Upper lobe of left lung (tissue), 6 donors: ENCODE data around the gene GJA9. TPM values are rescaled to one million over a fixed set of nuclear protein-coding genes. Genes with fewer than 3 reads are reported as not detected.

ENCODE experiments used
- ATAC-seq, 2 donors: fragments of 200-7000 bp; cut with Tn5 transposase; one replicate each; pipeline ENCODE4 v1.9.1; 2022; ENCODE audit warnings: mild to moderate bottlenecking in 2 of 2, moderate library complexity in 2 of 2; ENCODE audit not compliant: low FRiP score in 2 of 2
- DNase-seq, 2 donors: peaks; one replicate each; pipeline ENCODE4 v3.0.0-alpha.2; 2019 to 2020
- H3K27ac ChIP-seq, 4 donors: fragments of 200-600 bp; sonication (generic); one replicate each; pipeline ENCODE4 v1.5.1; 2016 to 2019
- H3K27me3 ChIP-seq, 4 donors: fragments of 200-600 bp; sonication (generic); one replicate each; pipeline ENCODE4 v1.5.1; 2017 to 2019
- H3K36me3 ChIP-seq, 4 donors: fragments of 200-600 bp; sonication (generic); one replicate each; pipeline ENCODE4 v1.5.1; 2016 to 2019
- H3K4me1 ChIP-seq, 4 donors: fragments of 200-600 bp; sonication (generic); one replicate each; pipeline ENCODE4 v1.5.1; 2018 to 2019
- H3K4me3 ChIP-seq, 4 donors: fragments of 200-600 bp; sonication (generic); one replicate each; pipeline ENCODE4 v1.5.1; 2017 to 2019; ENCODE audit warnings: mild to moderate bottlenecking in 2 of 4, moderate library complexity in 1 of 4
- H3K9me3 ChIP-seq, 4 donors: fragments of 200-600 bp; sonication (generic); one replicate each; pipeline ENCODE4 v1.5.1; 2018 to 2019
- EP300 ChIP-seq, 4 donors: sonication (generic); formaldehyde crosslinking; IDR thresholded peaks; one replicate each; pipeline ENCODE4 v1.5.1; 2017; ENCODE audit warnings: antibody characterized with exemption in 4 of 4, control low read depth in 2 of 4
- POLR2A ChIP-seq, 4 donors: fragments of 450-650 bp; IDR thresholded peaks; one replicate each; pipeline ENCODE4 v1.5.1; 2016 to 2017; ENCODE audit warnings: antibody characterized with exemption in 4 of 4, mild to moderate bottlenecking in 2 of 4
- POLR2AphosphoS5 ChIP-seq, 2 donors: sonication (generic); formaldehyde crosslinking; IDR thresholded peaks; one replicate each; pipeline ENCODE4 v1.5.1; 2017; ENCODE audit warnings: antibody characterized with exemption in 2 of 2
- WGBS, 2 donors: methylation state at CpG; one replicate each; pipeline ENCODE4 v1.1.5; 2017 to 2018; 5-methylcytosine and 5-hydroxymethylcytosine counted together
- total RNA-seq, 6 donors: library from RNA; depleted of rRNA in 4 of 6; stranded (reverse); fragments of >200 nt in 4 of 6; gene quantifications; one replicate each; pipeline versions ENCODE4 v1.1.0 to v1.2.1, GENCODE V29; 2016 to 2021
- TF ChIP-seq, protein P1 (sequence below), 6 experiments: fragments of 450-650 bp in 4 of 6; fragments of 200-600 bp in 2 of 6; sonication (generic) in 2 of 6; IDR thresholded peaks; one replicate each; pipeline ENCODE4 v1.5.1; 2016 to 2019; ENCODE audit warnings: antibody characterized with exemption in 6 of 6
- donor health status: DM: no; HTN: no; CAD: no; lungs with moderate emphysema.
- donor health status: DM: no; HTN: yes; CAD: no; lungs with severe emphysema.

GJA9 gene
- total RNA-seq, 6 donors from 2014 or later: not detected

DNA sequence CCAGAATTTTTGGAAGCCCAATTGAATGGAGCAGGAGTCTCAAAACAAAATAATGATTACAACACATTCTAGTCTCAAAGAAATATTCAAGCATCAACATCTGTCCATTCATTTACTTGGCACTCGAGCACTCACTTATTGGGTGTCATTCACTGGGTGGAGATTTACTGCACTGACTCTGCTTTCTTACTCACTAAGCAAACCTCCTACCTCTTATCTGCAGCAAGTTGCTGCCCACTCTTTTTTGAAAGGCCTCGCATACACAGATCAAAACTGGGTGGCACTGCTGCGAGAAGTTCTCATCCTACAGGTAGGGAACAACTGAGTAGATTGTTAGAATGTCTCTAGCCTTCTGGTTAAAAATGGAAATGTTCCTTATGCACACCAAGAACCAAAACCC, 42.2 kb upstream of the GJA9 start:
- no peaks in the 10 kb centered on the region for H3K4me1 ChIP-seq
- TF ChIP-seq EP300 (IDR thresholded peaks at IDR 0.05) (no peak), POLR2A (IDR thresholded peaks at IDR 0.05) (no peak), POLR2AphosphoS5 (IDR thresholded peaks at IDR 0.05) (no peak)
- TF ChIP-seq, protein P1, sequence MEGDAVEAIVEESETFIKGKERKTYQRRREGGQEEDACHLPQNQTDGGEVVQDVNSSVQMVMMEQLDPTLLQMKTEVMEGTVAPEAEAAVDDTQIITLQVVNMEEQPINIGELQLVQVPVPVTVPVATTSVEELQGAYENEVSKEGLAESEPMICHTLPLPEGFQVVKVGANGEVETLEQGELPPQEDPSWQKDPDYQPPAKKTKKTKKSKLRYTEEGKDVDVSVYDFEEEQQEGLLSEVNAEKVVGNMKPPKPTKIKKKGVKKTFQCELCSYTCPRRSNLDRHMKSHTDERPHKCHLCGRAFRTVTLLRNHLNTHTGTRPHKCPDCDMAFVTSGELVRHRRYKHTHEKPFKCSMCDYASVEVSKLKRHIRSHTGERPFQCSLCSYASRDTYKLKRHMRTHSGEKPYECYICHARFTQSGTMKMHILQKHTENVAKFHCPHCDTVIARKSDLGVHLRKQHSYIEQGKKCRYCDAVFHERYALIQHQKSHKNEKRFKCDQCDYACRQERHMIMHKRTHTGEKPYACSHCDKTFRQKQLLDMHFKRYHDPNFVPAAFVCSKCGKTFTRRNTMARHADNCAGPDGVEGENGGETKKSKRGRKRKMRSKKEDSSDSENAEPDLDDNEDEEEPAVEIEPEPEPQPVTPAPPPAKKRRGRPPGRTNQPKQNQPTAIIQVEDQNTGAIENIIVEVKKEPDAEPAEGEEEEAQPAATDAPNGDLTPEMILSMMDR (IDR thresholded peaks at IDR 0.05): no peak
- H3K27ac ChIP-seq: no peak overlapping the region
- no peaks in the 10 kb centered on the region for H3K9me3 ChIP-seq
- 91 to 92% methylated on average over 3 of the region's 3 CpGs for WGBS, 2 donors
- no peak overlapping the region for H3K4me3 ChIP-seq
- no peak for DNase-seq
- H3K27me3 ChIP-seq: no peaks in the 10 kb centered on the region
- no peaks in the 10 kb centered on the region for H3K36me3 ChIP-seq
- ATAC-seq: no peak

DNA sequence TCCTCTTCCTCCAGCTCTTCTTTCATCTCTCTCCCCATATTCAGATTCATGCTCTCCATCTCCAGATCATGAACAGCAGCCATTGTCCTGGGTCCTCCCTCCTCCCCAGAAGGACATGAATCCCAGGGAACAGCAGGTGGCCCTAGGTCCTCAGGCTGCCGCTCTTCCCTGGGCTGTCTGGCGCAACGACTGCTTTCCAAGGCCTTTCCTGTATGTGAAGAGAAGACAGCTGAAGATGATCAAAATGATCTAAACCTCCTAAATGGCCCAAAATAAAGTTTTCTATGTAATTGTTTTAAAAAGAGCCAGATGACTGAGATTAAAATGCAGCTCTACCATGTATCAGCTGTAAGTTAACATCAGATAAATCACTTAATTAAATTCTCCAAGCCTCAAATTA, 37.7 kb upstream of the GJA9 start:
- TF ChIP-seq EP300 (IDR thresholded peaks at IDR 0.05): no peak
- 72 to 73% methylated on average over 3 of the region's 3 CpGs for WGBS, 2 donors
- no peaks in the 10 kb centered on the region for H3K4me1 ChIP-seq
- DNase-seq: no peak
- no peak for ATAC-seq
- no peak overlapping the region for H3K4me3 ChIP-seq
- H3K27me3 ChIP-seq: no peaks in the 10 kb centered on the region
- H3K27ac ChIP-seq: no peak overlapping the region
- no peaks in the 10 kb centered on the region for H3K36me3 ChIP-seq
- no peaks in the 10 kb centered on the region for H3K9me3 ChIP-seq

DNA sequence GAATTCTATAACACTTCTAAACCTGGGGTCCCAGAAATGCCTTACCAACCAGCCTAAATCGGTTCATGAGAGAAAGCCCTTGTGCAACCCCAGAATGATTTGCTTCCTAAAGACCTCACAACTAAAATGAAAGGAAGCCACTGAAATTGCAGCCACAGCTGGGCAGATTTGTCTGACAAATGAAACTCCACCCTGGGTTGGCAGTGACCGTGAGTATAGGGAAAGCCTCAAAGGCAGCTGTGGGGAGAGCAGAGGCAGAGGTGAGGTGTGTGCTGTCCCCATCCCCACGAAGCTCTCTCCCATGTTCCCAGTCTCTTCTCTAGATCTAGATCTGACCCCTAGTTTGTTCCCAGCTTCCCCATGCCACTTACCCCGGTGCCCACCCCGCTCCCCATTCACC, 37.2 kb upstream of the GJA9 start:
- no peak for DNase-seq
- 70 to 76% methylated on average over 5 of the region's 5 CpGs for WGBS, 2 donors

GRCh38 chr1:38917772-38918171, 36.4 kb upstream of the GJA9 start:
- Histone ChIP-seq H3K4me1 (no peaks in the 10 kb centered on the region), H3K27me3 (no peaks in the 10 kb centered on the region), H3K36me3 (no peaks in the 10 kb centered on the region), H3K27ac (no peak overlapping the region), H3K9me3 (no peaks in the 10 kb centered on the region), H3K4me3 (no peak overlapping the region)
- TF ChIP-seq POLR2AphosphoS5 (IDR thresholded peaks at IDR 0.05) (no peak), EP300 (IDR thresholded peaks at IDR 0.05) (no peak), POLR2A (IDR thresholded peaks at IDR 0.05) (no peak)
- TF ChIP-seq, protein P1 (IDR thresholded peaks at IDR 0.05): no peak
- no peak for ATAC-seq
- no peak for DNase-seq
- 96 to 100% methylated on average over 1 of the region's 1 CpG for WGBS, 2 donors

More for the DNA sequence above, 37.2 kb upstream of the GJA9 start:
- no peak for ATAC-seq
- H3K36me3 ChIP-seq: no peaks in the 10 kb centered on the region
- H3K9me3 ChIP-seq: no peaks in the 10 kb centered on the region
- H3K4me1 ChIP-seq: no peaks in the 10 kb centered on the region
- no peak overlapping the region for H3K27ac ChIP-seq
- H3K27me3 ChIP-seq: no peaks in the 10 kb centered on the region
- H3K4me3 ChIP-seq: no peak overlapping the region
- no peak for TF ChIP-seq POLR2A (IDR thresholded peaks at IDR 0.05)
- TF ChIP-seq EP300 (IDR thresholded peaks at IDR 0.05): no peak
- TF ChIP-seq, protein P1 (IDR thresholded peaks at IDR 0.05): no peak
- TF ChIP-seq POLR2AphosphoS5 (IDR thresholded peaks at IDR 0.05): no peak

- H3K9me3 ChIP-seq: no peaks in the 10 kb centered on the region
- 92 to 94% methylated on average over 3 of the region's 3 CpGs for WGBS, 2 donors
- no peaks in the 10 kb centered on the region for H3K27me3 ChIP-seq
- no peak for TF ChIP-seq EP300 (IDR thresholded peaks at IDR 0.05)
- no peak for TF ChIP-seq POLR2AphosphoS5 (IDR thresholded peaks at IDR 0.05)
- TF ChIP-seq, protein P1 (IDR thresholded peaks at IDR 0.05): no peak
- no peak for TF ChIP-seq POLR2A (IDR thresholded peaks at IDR 0.05)
- DNase-seq (no peak), ATAC-seq (no peak)
- no peak overlapping the region for H3K4me3 ChIP-seq
- H3K27ac ChIP-seq: no peak overlapping the region
- no peaks in the 10 kb centered on the region for H3K4me1 ChIP-seq
- H3K36me3 ChIP-seq: no peaks in the 10 kb centered on the region
Measured at GRCh38 chr1:38917337-38917736, 36.0 kb upstream of the GJA9 start.
